ENCODE results near the gene IL18BP.

DNA sequence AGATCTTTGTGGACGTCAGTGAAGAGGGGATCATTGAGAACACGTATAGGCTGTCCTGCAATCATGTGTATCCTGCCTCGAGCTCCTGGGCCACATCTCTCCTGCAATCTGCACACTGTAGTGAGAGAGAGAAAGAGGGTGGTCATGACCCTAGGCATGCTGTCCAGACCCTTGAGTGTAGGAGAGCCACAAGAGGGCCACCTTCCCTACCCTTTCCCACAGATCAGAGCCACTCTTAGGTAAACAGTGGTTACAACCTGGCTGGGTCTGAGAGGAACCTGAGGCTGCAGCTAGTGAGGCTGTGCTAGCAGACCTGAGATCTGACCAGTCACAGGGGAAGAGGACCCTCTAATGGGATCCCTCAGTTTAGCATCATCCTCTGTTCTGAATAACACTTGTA lies 3.9 kb upstream of the IL18BP start:
- TF ChIP-seq, protein P1, sequence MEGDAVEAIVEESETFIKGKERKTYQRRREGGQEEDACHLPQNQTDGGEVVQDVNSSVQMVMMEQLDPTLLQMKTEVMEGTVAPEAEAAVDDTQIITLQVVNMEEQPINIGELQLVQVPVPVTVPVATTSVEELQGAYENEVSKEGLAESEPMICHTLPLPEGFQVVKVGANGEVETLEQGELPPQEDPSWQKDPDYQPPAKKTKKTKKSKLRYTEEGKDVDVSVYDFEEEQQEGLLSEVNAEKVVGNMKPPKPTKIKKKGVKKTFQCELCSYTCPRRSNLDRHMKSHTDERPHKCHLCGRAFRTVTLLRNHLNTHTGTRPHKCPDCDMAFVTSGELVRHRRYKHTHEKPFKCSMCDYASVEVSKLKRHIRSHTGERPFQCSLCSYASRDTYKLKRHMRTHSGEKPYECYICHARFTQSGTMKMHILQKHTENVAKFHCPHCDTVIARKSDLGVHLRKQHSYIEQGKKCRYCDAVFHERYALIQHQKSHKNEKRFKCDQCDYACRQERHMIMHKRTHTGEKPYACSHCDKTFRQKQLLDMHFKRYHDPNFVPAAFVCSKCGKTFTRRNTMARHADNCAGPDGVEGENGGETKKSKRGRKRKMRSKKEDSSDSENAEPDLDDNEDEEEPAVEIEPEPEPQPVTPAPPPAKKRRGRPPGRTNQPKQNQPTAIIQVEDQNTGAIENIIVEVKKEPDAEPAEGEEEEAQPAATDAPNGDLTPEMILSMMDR (tag by site-specific recombination; IDR thresholded peaks at IDR 0.05), result no peak
- TF ChIP-seq ZNF629 (tag by site-specific recombination; IDR thresholded peaks at IDR 0.05) (no peak), ZNF791 (tag by site-specific recombination; IDR thresholded peaks at IDR 0.05) (no peak), ZNF175 (tag by site-specific recombination; IDR thresholded peaks at IDR 0.05) (no peak)
- TF ChIP-seq, protein P2, sequence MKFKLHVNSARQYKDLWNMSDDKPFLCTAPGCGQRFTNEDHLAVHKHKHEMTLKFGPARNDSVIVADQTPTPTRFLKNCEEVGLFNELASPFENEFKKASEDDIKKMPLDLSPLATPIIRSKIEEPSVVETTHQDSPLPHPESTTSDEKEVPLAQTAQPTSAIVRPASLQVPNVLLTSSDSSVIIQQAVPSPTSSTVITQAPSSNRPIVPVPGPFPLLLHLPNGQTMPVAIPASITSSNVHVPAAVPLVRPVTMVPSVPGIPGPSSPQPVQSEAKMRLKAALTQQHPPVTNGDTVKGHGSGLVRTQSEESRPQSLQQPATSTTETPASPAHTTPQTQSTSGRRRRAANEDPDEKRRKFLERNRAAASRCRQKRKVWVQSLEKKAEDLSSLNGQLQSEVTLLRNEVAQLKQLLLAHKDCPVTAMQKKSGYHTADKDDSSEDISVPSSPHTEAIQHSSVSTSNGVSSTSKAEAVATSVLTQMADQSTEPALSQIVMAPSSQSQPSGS (tag by site-specific recombination; IDR thresholded peaks at IDR 0.05; ENCODE audit: low read depth), result no peak
